K562 (cell line): ENCODE data around the gene CAPN8. TPM values are rescaled to one million over a fixed set of nuclear protein-coding genes. Genes with fewer than 3 reads are reported as not detected.

Source experiments
- ATAC-seq: fragments of 200-7000 bp; cut with Tn5 transposase; 3 replicates; pipeline ENCODE4 v1.9.1; 2020; ENCODE audit warnings: moderate library complexity
- BruUV-seq: library from RNA; stranded (reverse); fragments of 400-500 nt; replicated peaks from 2 replicates; lab custom pipeline; 2021; lab: Mats Ljungman, UMichigan
- CTCF ChIA-PET: fragments of 300-600 bp; formaldehyde crosslinking; extraction: SDS; loops from one replicate; lab custom pipeline; 2021; ENCODE audit warnings: low intra/inter-chr PET ratio; lab: Yijun Ruan, JAX
- POLR2A ChIA-PET: fragments of 300-600, 350-650 bp; sonication (Branson Sonifier 250); formaldehyde crosslinking; extraction: SDS; loops from one replicate; lab custom pipeline; 2021; ENCODE audit warnings: antibody characterized with exemption, inconsistent platforms; lab: Yijun Ruan, JAX
- DNase-seq, 4 experiments: peaks; one replicate each; pipeline versions ENCODE4 v3.0.0 to v3.0.0-alpha.2; 2011 to 2018; ENCODE audit warnings: low spot score in 3 of 4, mixed read lengths in 3 of 4; ENCODE audit errors: extremely low read depth in 1 of 4
- FAIRE-seq: peaks from 2 replicates; lab custom pipeline; 2011; peaks lifted over from hg19 to GRCh38; lab: Jason Lieb, UNC
- H2AFZ ChIP-seq: 2 replicates; pipeline ENCODE4 v1.6.0; 2011; ENCODE audit warnings: low read depth, low read length, control low read depth, inconsistent platforms
- H3K27ac ChIP-seq: fragments of 200-600 bp; 3 replicates; pipeline ENCODE4 v1.8.0; 2011; ENCODE audit warnings: low read depth, mild to moderate bottlenecking, control low read depth, inconsistent platforms, low read length, moderate library complexity, mixed read lengths; ENCODE audit errors: extremely low read depth
- H3K27me3 ChIP-seq, 2 experiments: fragments of 300-600 bp in 1 of 2; 2 replicates in 1 of 2; 3 replicates in 1 of 2; pipeline versions ENCODE4 v1.6.0 to v1.8.0; 2011; ENCODE audit warnings: inconsistent platforms in 2 of 2, low read length in 2 of 2, mild to moderate bottlenecking in 1 of 2, mixed read lengths in 1 of 2, moderate library complexity in 1 of 2; ENCODE audit not compliant: control insufficient read depth in 2 of 2, insufficient read depth in 2 of 2
- H3K36me3 ChIP-seq: fragments of 300-600 bp; 3 replicates; pipeline ENCODE4 v1.8.0; 2011; ENCODE audit warnings: mild to moderate bottlenecking, low read length, inconsistent platforms; ENCODE audit not compliant: control insufficient read depth, insufficient read depth
- H3K4me1 ChIP-seq, 2 experiments: fragments of 200-600 bp in 1 of 2; replicated peaks in 1 of 2; 2 replicates in 1 of 2; 3 replicates in 1 of 2; pipeline versions ENCODE4 v1.5.1 to v1.8.0; 2011; ENCODE audit warnings: inconsistent platforms in 2 of 2, low read length in 2 of 2, mild to moderate bottlenecking in 1 of 2, mixed read lengths in 1 of 2, moderate library complexity in 1 of 2; ENCODE audit not compliant: control insufficient read depth in 2 of 2, insufficient read depth in 2 of 2
- H3K4me2 ChIP-seq: 2 replicates; pipeline ENCODE4 v1.6.1; 2011; ENCODE audit warnings: low read length, control low read depth, inconsistent platforms, mixed read lengths; ENCODE audit not compliant: insufficient read depth
- H3K4me3 ChIP-seq: fragments of 200-600 bp; sonication (generic), shearing (Covaris generic); 2 replicates; pipeline ENCODE4 v1.5.1; 2016; ENCODE audit warnings: control low read depth, inconsistent platforms
- H3K79me2 ChIP-seq: fragments of 200-600 bp; 3 replicates; pipeline ENCODE4 v1.8.0; 2011; ENCODE audit warnings: low read length, inconsistent platforms; ENCODE audit not compliant: control insufficient read depth, insufficient read depth
- H3K9ac ChIP-seq, 2 experiments: 2 replicates each; pipeline versions ENCODE4 v1.6.0 to v1.6.1; 2011; ENCODE audit warnings: low read depth in 2 of 2, low read length in 2 of 2, control low read depth in 1 of 2, inconsistent platforms in 1 of 2, mild to moderate bottlenecking in 1 of 2, mixed read lengths in 1 of 2; ENCODE audit not compliant: insufficient read depth in 1 of 2
- H3K9me1 ChIP-seq: one replicate; pipeline ENCODE4 v1.6.0; 2011; ENCODE audit warnings: inconsistent platforms, mild to moderate bottlenecking, low read length, moderate library complexity; ENCODE audit not compliant: control insufficient read depth, insufficient read depth
- H3K9me3 ChIP-seq: replicated peaks from 2 replicates; pipeline ENCODE4 v1.5.1; 2011; ENCODE audit warnings: low read depth, low read length, inconsistent platforms; ENCODE audit not compliant: control insufficient read depth, insufficient read depth
- H4K20me1 ChIP-seq: replicated peaks from 2 replicates; pipeline ENCODE4 v1.6.1; 2011; ENCODE audit warnings: low read length, inconsistent platforms, mixed read lengths; ENCODE audit not compliant: control insufficient read depth, insufficient read depth
- ARID2 ChIP-seq: fragments of 450-650 bp; IDR thresholded peaks from 2 replicates; pipeline ENCODE4 v1.6.1; 2017; ENCODE audit warnings: antibody characterized with exemption, mild to moderate bottlenecking
- BRCA1 ChIP-seq, 2 experiments: fragments of 450-650 bp in 1 of 2; sonication (generic) in 1 of 2; formaldehyde crosslinking in 1 of 2; IDR thresholded peaks; 2 replicates each; pipeline versions ENCODE4 v1.5.0 to v1.6.1; 2017 to 2020; ENCODE audit warnings: mild to moderate bottlenecking in 1 of 2, missing genetic modification reagents in 1 of 2
- FOXK1 ChIP-seq: sonication (generic); formaldehyde crosslinking; IDR thresholded peaks from 2 replicates; pipeline ENCODE4 v1.8.0; 2022; ENCODE audit warnings: missing genetic modification reagents, mild to moderate bottlenecking, borderline replicate concordance
- HNRNPLL ChIP-seq: fragments of 200-400 bp; formaldehyde crosslinking; IDR thresholded peaks from 2 replicates; pipeline ENCODE4 v1.6.1; 2017; ENCODE audit warnings: low read length, low read depth, mild to moderate bottlenecking; ENCODE audit not compliant: poor library complexity, severe bottlenecking
- ILF3 ChIP-seq: fragments of 450-650 bp; IDR thresholded peaks from 2 replicates; pipeline ENCODE4 v1.6.1; 2018; ENCODE audit warnings: antibody characterized with exemption, mild to moderate bottlenecking, moderate library complexity, borderline replicate concordance
- MED1 ChIP-seq: sonication (generic); formaldehyde crosslinking; IDR thresholded peaks from 2 replicates; pipeline ENCODE4 v1.8.1; 2023; ENCODE audit warnings: missing genetic modification reagents, borderline replicate concordance
- NR1H2 ChIP-seq: sonication (generic); formaldehyde crosslinking; IDR thresholded peaks from 2 replicates; pipeline ENCODE4 v1.4.0; 2020; ENCODE audit warnings: mild to moderate bottlenecking, missing genetic modification reagents
- PRMT5 ChIP-seq: sonication (generic); formaldehyde crosslinking; IDR thresholded peaks from 2 replicates; pipeline ENCODE4 v1.5.0; 2020; ENCODE audit warnings: missing genetic modification reagents
- SP1 ChIP-seq: sonication (generic); formaldehyde crosslinking; IDR thresholded peaks from 2 replicates; pipeline ENCODE4 v1.8.1; 2022; ENCODE audit warnings: mild to moderate bottlenecking, missing genetic modification reagents
- TARDBP ChIP-seq: fragments of 450-650 bp; IDR thresholded peaks from 2 replicates; pipeline ENCODE4 v1.6.1; 2016
- ZBTB49 ChIP-seq: sonication (generic); formaldehyde crosslinking; IDR thresholded peaks from 2 replicates; pipeline ENCODE4 v1.8.0; 2022; ENCODE audit warnings: missing genetic modification reagents, mild to moderate bottlenecking, borderline replicate concordance
- ZNF143 ChIP-seq: sonication (generic); formaldehyde crosslinking; IDR thresholded peaks from 2 replicates; pipeline ENCODE4 v1.9.0; 2022; ENCODE audit warnings: mild to moderate bottlenecking, missing genetic modification reagents
- ZNF217 ChIP-seq: sonication (generic); formaldehyde crosslinking; IDR thresholded peaks from 2 replicates; pipeline ENCODE4 v1.8.0; 2022; ENCODE audit warnings: mild to moderate bottlenecking, missing genetic modification reagents
- WGBS: fragments of 100-300 bp; shearing (Covaris generic); methylation state at CpG from one replicate; pipeline ENCODE4 v1.1.6; 2016; ENCODE audit warnings: low coverage, mixed read lengths; ENCODE audit not compliant: insufficient coverage; ENCODE audit errors: missing lambda C conversion rate; 5-methylcytosine and 5-hydroxymethylcytosine counted together
- in situ Hi-C: fragments of 300-500 bp; cut with MboI; formaldehyde crosslinking; loops from 4 replicates; pipeline ENCODE4 v1.15.0; 2018; ENCODE audit warnings: inconsistent platforms, mixed read lengths
- intact Hi-C: fragments of 100-400 bp; cut with micrococcal nuclease; formaldehyde crosslinking; loops from 2 replicates; pipeline ENCODE4 v1.14.2; 2022
- polyA plus RNA-seq, 8 experiments: library from polyadenylated mRNA; depleted of rRNA in 4 of 8; stranded (reverse) in 5 of 8; unstranded in 3 of 8; fragments of >200 nt; fragmentation: Nextera tagmentation in 2 of 8; fragmentation: Illumina TruSeq in 1 of 8; extraction: Ambion mirVana in 2 of 8; extraction: Trizol in 1 of 8; gene quantifications; 2 replicates each; pipeline versions ENCODE4 v1.2.1 to v1.2.3, GENCODE V29; 2011 to 2014; ENCODE audit warnings: inconsistent platforms in 1 of 8, missing spikeins in 1 of 8
- total RNA-seq, 7 experiments: library from RNA; depleted of rRNA in 6 of 7; stranded (reverse); fragments of >200 nt in 6 of 7; fragmentation: Illumina TruSeq in 2 of 7; extraction: Trizol in 2 of 7; gene quantifications; 2 replicates each; pipeline versions ENCODE4 v1.2.1 to v1.2.3, GENCODE V29; 2011 to 2021; ENCODE audit warnings: low replicate concordance in 1 of 7
- TF ChIP-seq, protein P1 (sequence below): fragments of 150-350 bp; conservative IDR thresholded peaks from 2 replicates; pipeline ENCODE4 v1.6.1; 2014; ENCODE audit warnings: low read length
- TF ChIP-seq, protein P2 (sequence below): sonication (generic); formaldehyde crosslinking; IDR thresholded peaks from 2 replicates; pipeline ENCODE4 v1.4.0; 2020; ENCODE audit warnings: mild to moderate bottlenecking, missing genetic modification reagents

The CAPN8 gene
- total and polyA plus RNA-seq, 9 of the 15 experiments (the other 6 are each of a cell fraction or from before 2014, with no cell fraction given) = 0.06 TPM; not detected in 8

GRCh38 chr1:223520200-223520599, 145.3 kb downstream of the CAPN8 start:
- H3K9ac ChIP-seq = no peak overlapping the region
- POLR2A ChIA-PET = no interaction called here
- 0% methylated on average over 4 of the region's 4 CpGs for WGBS
- no peaks in the 10 kb centered on the region for H3K9me3 ChIP-seq
- CTCF ChIA-PET = no interaction called here
- no peaks in the 10 kb centered on the region for H3K36me3 ChIP-seq
- H3K4me3 ChIP-seq = no peak overlapping the region
- TF ChIP-seq BRCA1 (IDR thresholded peaks at IDR 0.05) (no peak), BRCA1 (CRISPR knock-in tag; IDR thresholded peaks at IDR 0.05) (no peak), ZNF143 (no peak), SP1 (CRISPR knock-in tag) (no peak), MED1 (CRISPR knock-in tag) (no peak), ZBTB49 (CRISPR knock-in tag) (no peak), ZNF217 (CRISPR knock-in tag) (no peak), ARID2 (no peak), TARDBP (no peak), FOXK1 (CRISPR knock-in tag) (no peak), ILF3 (no peak), HNRNPLL (no peak), PRMT5 (CRISPR knock-in tag) (no peak), NR1H2 (CRISPR knock-in tag) (no peak)
- TF ChIP-seq, protein P1, sequence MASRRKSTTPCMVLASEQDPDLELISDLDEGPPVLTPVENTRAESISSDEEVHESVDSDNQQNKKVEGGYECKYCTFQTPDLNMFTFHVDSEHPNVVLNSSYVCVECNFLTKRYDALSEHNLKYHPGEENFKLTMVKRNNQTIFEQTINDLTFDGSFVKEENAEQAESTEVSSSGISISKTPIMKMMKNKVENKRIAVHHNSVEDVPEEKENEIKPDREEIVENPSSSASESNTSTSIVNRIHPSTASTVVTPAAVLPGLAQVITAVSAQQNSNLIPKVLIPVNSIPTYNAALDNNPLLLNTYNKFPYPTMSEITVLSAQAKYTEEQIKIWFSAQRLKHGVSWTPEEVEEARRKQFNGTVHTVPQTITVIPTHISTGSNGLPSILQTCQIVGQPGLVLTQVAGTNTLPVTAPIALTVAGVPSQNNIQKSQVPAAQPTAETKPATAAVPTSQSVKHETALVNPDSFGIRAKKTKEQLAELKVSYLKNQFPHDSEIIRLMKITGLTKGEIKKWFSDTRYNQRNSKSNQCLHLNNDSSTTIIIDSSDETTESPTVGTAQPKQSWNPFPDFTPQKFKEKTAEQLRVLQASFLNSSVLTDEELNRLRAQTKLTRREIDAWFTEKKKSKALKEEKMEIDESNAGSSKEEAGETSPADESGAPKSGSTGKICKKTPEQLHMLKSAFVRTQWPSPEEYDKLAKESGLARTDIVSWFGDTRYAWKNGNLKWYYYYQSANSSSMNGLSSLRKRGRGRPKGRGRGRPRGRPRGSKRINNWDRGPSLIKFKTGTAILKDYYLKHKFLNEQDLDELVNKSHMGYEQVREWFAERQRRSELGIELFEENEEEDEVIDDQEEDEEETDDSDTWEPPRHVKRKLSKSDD = no peak
- TF ChIP-seq, protein P2, sequence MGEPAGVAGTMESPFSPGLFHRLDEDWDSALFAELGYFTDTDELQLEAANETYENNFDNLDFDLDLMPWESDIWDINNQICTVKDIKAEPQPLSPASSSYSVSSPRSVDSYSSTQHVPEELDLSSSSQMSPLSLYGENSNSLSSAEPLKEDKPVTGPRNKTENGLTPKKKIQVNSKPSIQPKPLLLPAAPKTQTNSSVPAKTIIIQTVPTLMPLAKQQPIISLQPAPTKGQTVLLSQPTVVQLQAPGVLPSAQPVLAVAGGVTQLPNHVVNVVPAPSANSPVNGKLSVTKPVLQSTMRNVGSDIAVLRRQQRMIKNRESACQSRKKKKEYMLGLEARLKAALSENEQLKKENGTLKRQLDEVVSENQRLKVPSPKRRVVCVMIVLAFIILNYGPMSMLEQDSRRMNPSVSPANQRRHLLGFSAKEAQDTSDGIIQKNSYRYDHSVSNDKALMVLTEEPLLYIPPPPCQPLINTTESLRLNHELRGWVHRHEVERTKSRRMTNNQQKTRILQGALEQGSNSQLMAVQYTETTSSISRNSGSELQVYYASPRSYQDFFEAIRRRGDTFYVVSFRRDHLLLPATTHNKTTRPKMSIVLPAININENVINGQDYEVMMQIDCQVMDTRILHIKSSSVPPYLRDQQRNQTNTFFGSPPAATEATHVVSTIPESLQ = no peak
- BruUV-seq = no TSS peak
- no peaks in the 10 kb centered on the region for H3K9me1 ChIP-seq
- DNase-seq = no peak
- in situ Hi-C loops = no loop called here
- no peaks in the 10 kb centered on the region for H4K20me1 ChIP-seq
- H3K27ac ChIP-seq = no peak overlapping the region
- ATAC-seq = no peak
- intact Hi-C loops = no loop called here
- no peak for FAIRE-seq
- H3K4me1 ChIP-seq = peaks cover 0 to 3% of the 10 kb centered on the region in 2 experiments; a peak in 1 of 5 replicates
- H3K79me2 ChIP-seq = no peaks in the 10 kb centered on the region
- no peak overlapping the region for H3K4me2 ChIP-seq
- H2AFZ ChIP-seq = no peak overlapping the region
- peaks cover 17 to 41% of the 10 kb centered on the region in 2 experiments; a peak in 4 of 5 replicates for H3K27me3 ChIP-seq
